ENCODE data around the gene RASAL2. TPM values are rescaled to one million over a fixed set of nuclear protein-coding genes. Genes with fewer than 3 reads are reported as not detected.
"Not testable (repeated sequence)": the region's sequence is repeated elsewhere in the genome, so short reads cannot be mapped to it uniquely, and the experiment has no call there.

RASAL2 gene
- total RNA-seq, 1 experiment from 2014 or later, result 6.9 TPM

- no peak for DNase-seq (ENCODE audit: extremely low read depth, low read depth)
These were observed 177.6 kb downstream of the RASAL2 start for GRCh38 chr1:178271471-178271870.

GRCh38 chr1:178273707-178274410, 180.0 kb downstream of the RASAL2 start:
- no peak for DNase-seq (ENCODE audit: extremely low read depth, low read depth)

GRCh38 chr1:178275049-178275448, 181.1 kb downstream of the RASAL2 start:
- DNase-seq (ENCODE audit: extremely low read depth, low read depth), result no peak

GRCh38 chr1:178275553-178275952, 181.6 kb downstream of the RASAL2 start:
- no peak for DNase-seq (ENCODE audit: extremely low read depth, low read depth)

- no peak for DNase-seq (ENCODE audit: extremely low read depth, low read depth)
These were observed 184.1 kb downstream of the RASAL2 start for GRCh38 chr1:178277793-178278530.

GRCh38 chr1:178278916-178279686, 185.2 kb downstream of the RASAL2 start:
- no peak for DNase-seq (ENCODE audit: extremely low read depth, low read depth)

- DNase-seq (ENCODE audit: extremely low read depth, low read depth), result peak; percentile 46
These were observed 189.1 kb downstream of the RASAL2 start for GRCh38 chr1:178282949-178283367.

- no peak for DNase-seq (ENCODE audit: extremely low read depth, low read depth)
These were observed 189.5 kb downstream of the RASAL2 start for GRCh38 chr1:178283409-178283808.

GRCh38 chr1:178284058-178284457, 190.2 kb downstream of the RASAL2 start:
- DNase-seq (ENCODE audit: extremely low read depth, low read depth), result no peak

GRCh38 chr1:178291166-178291565, 197.3 kb downstream of the RASAL2 start:
- no peak for DNase-seq (ENCODE audit: extremely low read depth, low read depth)

- DNase-seq (ENCODE audit: extremely low read depth, low read depth), result no peak
These were observed 200.8 kb downstream of the RASAL2 start for GRCh38 chr1:178294654-178295053.

- no peak for DNase-seq (ENCODE audit: extremely low read depth, low read depth)
These were observed 206.4 kb downstream of the RASAL2 start for GRCh38 chr1:178300352-178300699.

GRCh38 chr1:178301141-178301540, 207.2 kb downstream of the RASAL2 start:
- no peak for DNase-seq (ENCODE audit: extremely low read depth, low read depth)

GRCh38 chr1:178307264-178307663, 213.4 kb downstream of the RASAL2 start:
- DNase-seq (ENCODE audit: extremely low read depth, low read depth), result no peak

- no peak for DNase-seq (ENCODE audit: extremely low read depth, low read depth)
These were observed 214.5 kb downstream of the RASAL2 start for GRCh38 chr1:178308438-178308837.

- peak; percentile 77 for DNase-seq (ENCODE audit: extremely low read depth, low read depth)
These were observed 216.8 kb downstream of the RASAL2 start for GRCh38 chr1:178310685-178311105.

GRCh38 chr1:178311164-178311563, 217.3 kb downstream of the RASAL2 start:
- no peak for DNase-seq (ENCODE audit: extremely low read depth, low read depth)

- DNase-seq (ENCODE audit: extremely low read depth, low read depth), result not testable (repeated sequence)
These were observed 226.5 kb downstream of the RASAL2 start for GRCh38 chr1:178320280-178320982.

- no peak for DNase-seq (ENCODE audit: extremely low read depth, low read depth)
These were observed 229.2 kb downstream of the RASAL2 start for GRCh38 chr1:178323067-178323466.

GRCh38 chr1:178324003-178324402, 230.1 kb downstream of the RASAL2 start:
- DNase-seq (ENCODE audit: extremely low read depth, low read depth), result no peak

GRCh38 chr1:178328728-178329127, 234.8 kb downstream of the RASAL2 start:
- no peak for DNase-seq (ENCODE audit: extremely low read depth, low read depth)

All from NCI-H460 (cell line).